H1 (cell line): Measurements from ENCODE around the gene SPOUT1.

Source experiments
- CREB1 ChIP-seq: IDR thresholded peaks from 2 replicates; pipeline ENCODE4 v1.6.1; 2012; ENCODE audit warnings: inconsistent platforms
- RNF2 ChIP-seq: fragments of 200-900, 300-1000 bp; sonication (generic); IDR thresholded peaks from 2 replicates; pipeline ENCODE4 v1.7.1; 2016; ENCODE audit warnings: borderline replicate concordance, low read depth, mild to moderate bottlenecking, antibody characterized with exemption, low read length; ENCODE audit not compliant: poor library complexity, severe bottlenecking; ENCODE audit errors: missing control alignments
- TCF12 ChIP-seq: IDR thresholded peaks from 2 replicates; pipeline ENCODE4 v1.6.1; 2011; ENCODE audit warnings: low read depth, mild to moderate bottlenecking, low read length
- TF ChIP-seq, protein P1 (sequence below), 3 experiments: IDR thresholded peaks; 1 replicate in 2 of 3; 2 replicates in 1 of 3; pipeline versions ENCODE4 v1.5.1 to v1.6.1; 2011; ENCODE audit warnings: low read length in 3 of 3, mild to moderate bottlenecking in 3 of 3, inconsistent platforms in 2 of 3, low read depth in 1 of 3, moderate library complexity in 1 of 3; ENCODE audit not compliant: insufficient read depth in 1 of 3; ENCODE audit errors: control extremely low read depth in 1 of 3

DNA sequence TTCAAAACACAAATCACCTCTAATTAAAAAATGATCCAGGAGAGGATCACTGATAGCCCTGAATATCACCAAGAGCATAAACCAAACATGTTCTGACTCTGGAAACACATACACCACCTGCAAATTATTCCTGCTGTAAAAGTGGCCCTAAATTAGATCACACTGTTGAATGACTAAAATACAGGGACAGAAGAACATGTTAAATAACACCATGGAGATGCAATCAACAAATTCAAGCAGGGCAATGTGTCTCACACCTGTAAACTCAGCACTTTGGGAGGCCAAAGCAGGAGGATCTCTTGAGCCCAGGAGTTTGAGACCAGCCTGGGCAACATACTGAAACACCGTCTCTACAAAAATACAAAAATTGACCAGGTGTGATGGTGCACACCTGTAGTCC is 18.2 kb upstream of the SPOUT1 start:
- TF ChIP-seq TCF12 (no peak), CREB1 (no peak), RNF2 (no peak)
- TF ChIP-seq, protein P1, sequence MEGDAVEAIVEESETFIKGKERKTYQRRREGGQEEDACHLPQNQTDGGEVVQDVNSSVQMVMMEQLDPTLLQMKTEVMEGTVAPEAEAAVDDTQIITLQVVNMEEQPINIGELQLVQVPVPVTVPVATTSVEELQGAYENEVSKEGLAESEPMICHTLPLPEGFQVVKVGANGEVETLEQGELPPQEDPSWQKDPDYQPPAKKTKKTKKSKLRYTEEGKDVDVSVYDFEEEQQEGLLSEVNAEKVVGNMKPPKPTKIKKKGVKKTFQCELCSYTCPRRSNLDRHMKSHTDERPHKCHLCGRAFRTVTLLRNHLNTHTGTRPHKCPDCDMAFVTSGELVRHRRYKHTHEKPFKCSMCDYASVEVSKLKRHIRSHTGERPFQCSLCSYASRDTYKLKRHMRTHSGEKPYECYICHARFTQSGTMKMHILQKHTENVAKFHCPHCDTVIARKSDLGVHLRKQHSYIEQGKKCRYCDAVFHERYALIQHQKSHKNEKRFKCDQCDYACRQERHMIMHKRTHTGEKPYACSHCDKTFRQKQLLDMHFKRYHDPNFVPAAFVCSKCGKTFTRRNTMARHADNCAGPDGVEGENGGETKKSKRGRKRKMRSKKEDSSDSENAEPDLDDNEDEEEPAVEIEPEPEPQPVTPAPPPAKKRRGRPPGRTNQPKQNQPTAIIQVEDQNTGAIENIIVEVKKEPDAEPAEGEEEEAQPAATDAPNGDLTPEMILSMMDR (IDR thresholded peaks at IDR 0.05; ENCODE audit: control extremely low read depth in 1 of 3, insufficient read depth in 1 of 3, low read depth in 1 of 3, low read length in 3 of 3), result no peak
